ENCODE results near the gene HK2. TPM values are rescaled to one million over a fixed set of nuclear protein-coding genes. Genes with fewer than 3 reads are reported as not detected.

Gene HK2
- total RNA-seq, 2 donors from 2014 or later, result 1.3 to 9.2 TPM

DNA sequence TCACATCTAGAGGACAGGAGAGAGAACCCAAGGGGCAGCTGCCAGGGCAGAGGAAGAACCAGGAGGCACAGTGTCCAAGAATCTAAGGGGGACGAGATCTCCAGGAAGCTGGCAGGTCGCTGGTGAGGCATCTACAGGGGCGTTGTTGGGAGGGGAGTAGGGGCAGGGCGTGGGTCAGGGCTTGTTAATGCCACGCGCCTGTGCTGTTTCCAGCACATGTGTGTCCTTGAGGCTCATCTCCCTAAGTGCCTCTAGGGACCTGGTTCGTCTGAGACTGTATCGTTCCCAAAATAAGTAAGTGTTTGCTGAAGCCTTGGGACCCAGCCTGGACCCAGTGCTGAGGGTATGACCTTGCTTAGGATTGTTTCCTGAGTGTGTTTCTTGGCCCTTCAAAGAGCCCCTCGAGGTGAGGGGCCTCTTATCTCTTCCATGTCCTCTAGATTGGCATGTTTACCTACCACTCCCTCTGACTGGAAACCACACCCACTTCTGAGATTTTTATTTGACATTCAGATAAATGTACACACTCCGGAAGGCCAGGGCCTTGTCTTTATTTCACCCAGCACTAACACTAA lies 22.2 kb downstream of the HK2 start:
- H3K4me3 ChIP-seq, result no peak overlapping the region
- ATAC-seq, result peak; percentile 33
- intact Hi-C loops (cut with DNase I), result no loop called here
- peaks cover 19% of the 10 kb centered on the region for H3K4me1 ChIP-seq
- 30 to 43% methylated on average over 9 to 10 of the region's 10 CpGs for WGBS, 2 donors
- no peaks in the 10 kb centered on the region for H3K36me3 ChIP-seq (replicated peaks in 1 of 2; ENCODE audit: insufficient read depth in 1 of 2, low read depth in 2 of 2)
- TF ChIP-seq, protein P1, sequence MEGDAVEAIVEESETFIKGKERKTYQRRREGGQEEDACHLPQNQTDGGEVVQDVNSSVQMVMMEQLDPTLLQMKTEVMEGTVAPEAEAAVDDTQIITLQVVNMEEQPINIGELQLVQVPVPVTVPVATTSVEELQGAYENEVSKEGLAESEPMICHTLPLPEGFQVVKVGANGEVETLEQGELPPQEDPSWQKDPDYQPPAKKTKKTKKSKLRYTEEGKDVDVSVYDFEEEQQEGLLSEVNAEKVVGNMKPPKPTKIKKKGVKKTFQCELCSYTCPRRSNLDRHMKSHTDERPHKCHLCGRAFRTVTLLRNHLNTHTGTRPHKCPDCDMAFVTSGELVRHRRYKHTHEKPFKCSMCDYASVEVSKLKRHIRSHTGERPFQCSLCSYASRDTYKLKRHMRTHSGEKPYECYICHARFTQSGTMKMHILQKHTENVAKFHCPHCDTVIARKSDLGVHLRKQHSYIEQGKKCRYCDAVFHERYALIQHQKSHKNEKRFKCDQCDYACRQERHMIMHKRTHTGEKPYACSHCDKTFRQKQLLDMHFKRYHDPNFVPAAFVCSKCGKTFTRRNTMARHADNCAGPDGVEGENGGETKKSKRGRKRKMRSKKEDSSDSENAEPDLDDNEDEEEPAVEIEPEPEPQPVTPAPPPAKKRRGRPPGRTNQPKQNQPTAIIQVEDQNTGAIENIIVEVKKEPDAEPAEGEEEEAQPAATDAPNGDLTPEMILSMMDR (IDR thresholded peaks at IDR 0.05), result no peak
- no peak for TF ChIP-seq POLR2A (IDR thresholded peaks at IDR 0.05)
- H3K27ac ChIP-seq, result no peak overlapping the region
- no peaks in the 10 kb centered on the region for H3K9me3 ChIP-seq
- DNase-seq, result no peak
- no peaks in the 10 kb centered on the region for H3K27me3 ChIP-seq

DNA sequence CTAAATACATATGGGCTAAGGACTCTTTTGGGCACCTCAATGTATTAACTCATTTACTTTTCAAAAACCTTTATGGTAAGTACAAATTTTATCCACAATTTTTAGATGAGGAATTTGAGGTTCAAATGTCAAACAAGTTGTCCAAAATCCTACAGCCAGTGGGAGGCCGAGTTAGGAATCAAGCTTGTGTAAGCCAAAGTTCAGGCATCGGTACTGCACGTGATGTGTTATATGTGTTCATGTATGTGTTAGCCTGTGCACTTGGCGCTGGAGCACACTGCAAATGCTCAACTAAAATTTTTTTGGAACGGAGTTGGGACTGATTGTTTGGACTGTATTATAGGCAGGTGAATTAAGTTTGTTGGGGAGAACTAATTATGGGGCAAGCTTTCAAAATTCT lies 22.7 kb downstream of the HK2 start:
- H3K36me3 ChIP-seq (replicated peaks in 1 of 2; ENCODE audit: insufficient read depth in 1 of 2, low read depth in 2 of 2), result no peaks in the 10 kb centered on the region
- H3K4me3 ChIP-seq, result no peak overlapping the region
- H3K27me3 ChIP-seq, result no peaks in the 10 kb centered on the region
- no peaks in the 10 kb centered on the region for H3K9me3 ChIP-seq
- intact Hi-C loops (cut with DNase I), result no loop called here
- 88 to 90% methylated on average over 5 of the region's 5 CpGs for WGBS, 2 donors
- ATAC-seq (no peak), DNase-seq (no peak)
- H3K27ac ChIP-seq, result no peak overlapping the region
- H3K4me1 ChIP-seq, result peaks cover 19% of the 10 kb centered on the region
- no peak for TF ChIP-seq POLR2A (IDR thresholded peaks at IDR 0.05)
- TF ChIP-seq, protein P1 (IDR thresholded peaks at IDR 0.05), result no peak

- Histone ChIP-seq H3K27ac (no peak overlapping the region), H3K36me3 (replicated peaks in 1 of 2; ENCODE audit: insufficient read depth in 1 of 2, low read depth in 2 of 2) (no peaks in the 10 kb centered on the region), H3K27me3 (no peaks in the 10 kb centered on the region), H3K4me3 (no peak overlapping the region), H3K9me3 (no peaks in the 10 kb centered on the region), H3K4me1 (peaks cover 23% of the 10 kb centered on the region)
- no peak for TF ChIP-seq POLR2A (IDR thresholded peaks at IDR 0.05)
- TF ChIP-seq, protein P1 (IDR thresholded peaks at IDR 0.05), result no peak
- no peak for ATAC-seq
- no peak for DNase-seq
- WGBS, 2 donors, result 90 to 94% methylated on average over 4 of the region's 4 CpGs
- intact Hi-C loops (cut with DNase I), result no loop called here
These were observed 23.3 kb downstream of the HK2 start for GRCh38 chr2:74857215-74857614.

DNA sequence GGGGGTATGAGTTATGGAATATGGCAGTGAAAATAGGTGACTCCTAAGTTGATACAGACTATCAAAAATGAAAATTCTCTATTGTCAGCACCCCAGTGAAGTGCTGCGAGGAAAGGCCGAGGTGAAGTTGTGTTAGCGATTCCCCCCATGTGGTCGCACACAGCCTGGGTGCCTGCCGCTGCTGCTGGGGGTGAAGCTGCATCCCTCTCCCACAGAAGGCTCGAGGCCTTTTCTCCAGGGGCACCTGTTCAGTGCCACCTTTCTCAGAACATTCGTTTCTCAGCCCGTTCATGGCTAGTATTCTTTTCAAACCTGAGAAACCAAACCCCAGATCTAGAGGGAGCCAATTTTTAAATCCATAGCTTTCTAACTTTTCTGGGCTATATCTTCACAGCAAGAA lies 23.8 kb downstream of the HK2 start:
- no peak for TF ChIP-seq POLR2A (IDR thresholded peaks at IDR 0.05)
- TF ChIP-seq, protein P1 (IDR thresholded peaks at IDR 0.05), result no peak
- Histone ChIP-seq H3K36me3 (replicated peaks in 1 of 2; ENCODE audit: insufficient read depth in 1 of 2, low read depth in 2 of 2) (no peaks in the 10 kb centered on the region), H3K9me3 (no peaks in the 10 kb centered on the region), H3K4me3 (no peak overlapping the region), H3K27me3 (no peaks in the 10 kb centered on the region), H3K4me1 (peaks cover 25% of the 10 kb centered on the region), H3K27ac (no peak overlapping the region)
- no peak for ATAC-seq
- no peak for DNase-seq
- intact Hi-C loops (cut with DNase I), result no loop called here
- 95 to 97% methylated on average over 8 of the region's 8 CpGs for WGBS, 2 donors

GRCh38 chr2:74858281-74858680 lies 24.4 kb downstream of the HK2 start:
- no peak overlapping the region for H3K4me3 ChIP-seq
- no peaks in the 10 kb centered on the region for H3K36me3 ChIP-seq (replicated peaks in 1 of 2; ENCODE audit: insufficient read depth in 1 of 2, low read depth in 2 of 2)
- ATAC-seq, result no peak
- DNase-seq, result no peak
- no peak overlapping the region for H3K27ac ChIP-seq
- H3K4me1 ChIP-seq, result peaks cover 25% of the 10 kb centered on the region
- 75 to 91% methylated on average over 3 of the region's 3 CpGs for WGBS, 2 donors
- TF ChIP-seq, protein P1 (IDR thresholded peaks at IDR 0.05), result no peak
- no peak for TF ChIP-seq POLR2A (IDR thresholded peaks at IDR 0.05)
- no peaks in the 10 kb centered on the region for H3K27me3 ChIP-seq
- no peaks in the 10 kb centered on the region for H3K9me3 ChIP-seq
- intact Hi-C loops (cut with DNase I), result no loop called here
